HCT116 (cell line): ENCODE measurements around the gene HMCN2. TPM values are rescaled to one million over a fixed set of nuclear protein-coding genes. Genes with fewer than 3 reads are reported as not detected.

Experiments used
- ATAC-seq: fragments of 200-7000 bp; cut with Tn5 transposase; 2 replicates; pipeline ENCODE4 v1.9.1; 2020; ENCODE audit warnings: mild to moderate bottlenecking, moderate library complexity
- BruUV-seq: library from RNA; stranded (reverse); fragments of 400-500 nt; replicated peaks from 2 replicates; lab custom pipeline; 2021; lab: Mats Ljungman, UMichigan
- CTCF ChIA-PET: fragments of 300-600 bp; sonication (Branson Sonifier 250); formaldehyde crosslinking; loops from one replicate; lab custom pipeline; 2021; ENCODE audit warnings: antibody characterized with exemption; lab: Charles Lee
- POLR2A ChIA-PET: fragments of 300-600, 350-600 bp; sonication (Branson Sonifier 250); formaldehyde crosslinking; loops from one replicate; lab custom pipeline; 2021; ENCODE audit warnings: antibody characterized with exemption; lab: Charles Lee
- RAD21 ChIA-PET, 2 experiments: fragments of 300-600 bp; sonication (Branson Sonifier 250); formaldehyde crosslinking; loops; one replicate each; lab custom pipeline; 2023; ENCODE audit warnings: low total read pairs in 2 of 2; ENCODE audit not compliant: uncharacterized antibody in 2 of 2, unreplicated experiment in 2 of 2, low non-redundant PET in 1 of 2; lab: Charles Lee
- DNase-seq: peaks from one replicate; pipeline ENCODE4 v3.0.0-alpha.2; 2010; ENCODE audit warnings: low read depth, low spot score
- H2AFZ ChIP-seq: fragments of 200-600 bp; shearing (Covaris generic), sonication (generic); 2 replicates; pipeline ENCODE4 v1.6.1; 2017; ENCODE audit warnings: low read depth, mixed run types, mixed read lengths, antibody characterized with exemption, low read length; ENCODE audit not compliant: poor library complexity, severe bottlenecking
- H3K27ac ChIP-seq: 2 replicates; pipeline ENCODE4 v1.5.1; 2012; ENCODE audit warnings: low read depth, low read length
- H3K27me3 ChIP-seq: fragments of 200-600 bp; sonication (generic); 2 replicates; pipeline ENCODE4 v1.6.1; 2016; ENCODE audit warnings: mixed run types, low read length, mixed read lengths; ENCODE audit not compliant: insufficient read depth
- H3K36me3 ChIP-seq, 2 experiments: fragments of 200-500 bp in 1 of 2; fragments of 200-600 bp in 1 of 2; sonication (Bioruptor generic) in 1 of 2; sonication (generic) in 1 of 2; 2 replicates each; pipeline versions ENCODE4 v1.5.1 to v1.6.1; 2014 to 2016; ENCODE audit warnings: low read length in 2 of 2, inconsistent platforms in 1 of 2, mixed read lengths in 1 of 2, mixed run types in 1 of 2; ENCODE audit not compliant: insufficient read depth in 2 of 2, control insufficient read depth in 1 of 2
- H3K4me1 ChIP-seq, 2 experiments: fragments of 200-600 bp in 1 of 2; sonication (generic) in 1 of 2; 2 replicates each; pipeline versions ENCODE4 v1.5.1 to v1.6.1; 2012 to 2017; ENCODE audit warnings: low read length in 2 of 2, inconsistent platforms in 1 of 2, mild to moderate bottlenecking in 1 of 2, mixed read lengths in 1 of 2, mixed run types in 1 of 2, moderate library complexity in 1 of 2; ENCODE audit not compliant: insufficient read depth in 2 of 2, control insufficient read depth in 1 of 2
- H3K4me2 ChIP-seq: fragments of 200-600 bp; sonication (generic); 2 replicates; pipeline ENCODE4 v1.6.1; 2017; ENCODE audit warnings: mixed run types, low read length, mixed read lengths
- H3K4me3 ChIP-seq, 2 experiments: fragments of 200-600 bp in 1 of 2; sonication (generic) in 1 of 2; replicated peaks in 1 of 2; 2 replicates each; pipeline ENCODE4 v1.5.1; 2011 to 2016; ENCODE audit warnings: low read length in 2 of 2, control low read depth in 1 of 2, low read depth in 1 of 2, mild to moderate bottlenecking in 1 of 2, mixed read lengths in 1 of 2, mixed run types in 1 of 2
- H3K79me2 ChIP-seq: fragments of 200-600 bp; sonication (generic); 2 replicates; pipeline ENCODE4 v1.6.1; 2017; ENCODE audit warnings: mild to moderate bottlenecking, mixed run types, low read length, moderate library complexity, mixed read lengths; ENCODE audit not compliant: insufficient read depth
- H3K9ac ChIP-seq: fragments of 200-600 bp; sonication (generic); 2 replicates; pipeline ENCODE4 v1.6.1; 2016; ENCODE audit warnings: low read length, mixed read lengths
- H3K9me2 ChIP-seq: fragments of 200-600 bp; sonication (generic), shearing (Covaris generic); 2 replicates; pipeline ENCODE4 v1.6.1; 2017; ENCODE audit warnings: mixed run types, mild to moderate bottlenecking, moderate library complexity; ENCODE audit not compliant: insufficient read depth
- H3K9me3 ChIP-seq, 2 experiments: fragments of 200-500 bp in 1 of 2; fragments of 200-600 bp in 1 of 2; sonication (Bioruptor generic) in 1 of 2; sonication (generic) in 1 of 2; 2 replicates each; pipeline ENCODE4 v1.6.1; 2014 to 2017; ENCODE audit warnings: low read length in 2 of 2, mixed read lengths in 2 of 2, inconsistent platforms in 1 of 2, low read depth in 1 of 2, mild to moderate bottlenecking in 1 of 2, mixed run types in 1 of 2, moderate library complexity in 1 of 2; ENCODE audit not compliant: control insufficient read depth in 1 of 2, insufficient read depth in 1 of 2
- H4K20me1 ChIP-seq: fragments of 200-600 bp; sonication (generic), shearing (Covaris generic); 2 replicates; pipeline ENCODE4 v1.6.1; 2017; ENCODE audit warnings: mixed run types, mild to moderate bottlenecking, moderate library complexity; ENCODE audit not compliant: insufficient read depth
- CTCF ChIP-seq, 3 experiments: fragments of 200-600 bp in 1 of 3; sonication (generic) in 1 of 3; IDR thresholded peaks in 2 of 3; conservative IDR thresholded peaks in 1 of 3; 2 replicates each; pipeline ENCODE4 v1.5.1; 2012 to 2017; ENCODE audit warnings: low read depth in 2 of 3, low read length in 2 of 3, antibody characterized with exemption in 1 of 3, borderline replicate concordance in 1 of 3, control low read depth in 1 of 3, mild to moderate bottlenecking in 1 of 3, mixed read lengths in 1 of 3, mixed run types in 1 of 3, moderate library complexity in 1 of 3; ENCODE audit not compliant: insufficient read depth in 1 of 3
- EGR1 ChIP-seq: IDR thresholded peaks from 2 replicates; pipeline ENCODE4 v1.6.1; 2012; ENCODE audit warnings: low read depth
- EZH2 ChIP-seq: fragments of 200-600 bp; sonication (generic); IDR thresholded peaks from 2 replicates; pipeline ENCODE4 v1.6.1; 2017; ENCODE audit warnings: antibody characterized with exemption, mixed run types
- EZH2phosphoT487 ChIP-seq: fragments of 200-600 bp; IDR thresholded peaks from 2 replicates; pipeline ENCODE4 v1.6.1; 2018; ENCODE audit warnings: antibody characterized with exemption, borderline replicate concordance
- JUND ChIP-seq: IDR thresholded peaks from 2 replicates; pipeline ENCODE4 v1.6.1; 2012
- SIN3A ChIP-seq: IDR thresholded peaks from 2 replicates; pipeline ENCODE4 v1.6.1; 2012; ENCODE audit warnings: low read depth
- ZFX ChIP-seq: fragments of 450-650 bp; IDR thresholded peaks from 2 replicates; pipeline ENCODE4 v1.6.1; 2017
- ZNF274 ChIP-seq: fragments of 200-500 bp; sonication (Bioruptor generic); IDR thresholded peaks from 2 replicates; pipeline ENCODE4 v1.6.1; 2014; ENCODE audit warnings: mild to moderate bottlenecking, low read depth, low read length, inconsistent platforms
- intact Hi-C: fragments of 100-400 bp; cut with micrococcal nuclease; formaldehyde crosslinking; loops from 2 replicates; pipeline ENCODE4 v1.10.0; 2022
- total RNA-seq: library from RNA; stranded (reverse); gene quantifications from one replicate; pipeline ENCODE4 v1.2.1, GENCODE V29; 2021; ENCODE audit not compliant: unreplicated experiment

Gene HMCN2
- total RNA-seq, 1 experiment from 2014 or later = 0.22 TPM

GRCh38 chr9:130473566-130473965, 208.0 kb downstream of the HMCN2 start (continued):
- no peak for TF ChIP-seq EZH2
- no peak for TF ChIP-seq JUND

GRCh38 chr9:130474106-130474505, 208.5 kb downstream of the HMCN2 start:
- TF ChIP-seq EGR1 = no peak
- TF ChIP-seq EZH2phosphoT487 = no peak
- TF ChIP-seq SIN3A = no peak
- no peak for TF ChIP-seq ZFX
- no peak for TF ChIP-seq ZNF274
- no peak for TF ChIP-seq CTCF (IDR thresholded peaks at IDR 0.05 in 2 of 3, conservative IDR thresholded peaks at IDR 0.05 in 1 of 3; ENCODE audit: borderline replicate concordance in 1 of 3, insufficient read depth in 1 of 3, low read depth in 2 of 3, low read length in 2 of 3)
- Histone ChIP-seq H4K20me1 (no peaks in the 10 kb centered on the region), H3K4me2 (no peak overlapping the region), H3K9me3 (no peaks in the 10 kb centered on the region), H3K9ac (no peak overlapping the region), H3K79me2 (no peaks in the 10 kb centered on the region), H3K27me3 (no peaks in the 10 kb centered on the region), H2AFZ (no peak overlapping the region), H3K27ac (no peak overlapping the region), H3K36me3 (no peaks in the 10 kb centered on the region), H3K9me2 (no peaks in the 10 kb centered on the region), H3K4me3 (no peak overlapping the region), H3K4me1 (no peaks in the 10 kb centered on the region)
- ChIA-PET POLR2A (no interaction called here), RAD21 (no interaction called here), CTCF (no interaction called here)
- ATAC-seq (no peak), DNase-seq (no peak)
- BruUV-seq = no TSS peak
- intact Hi-C loops = no loop called here
